IPS-NIHi7 (cell line): ENCODE data around the gene SGCA.

Source experiments
- DNase-seq: peaks from one replicate; pipeline ENCODE4 v3.0.0; 2012; ENCODE audit warnings: mixed read lengths; ENCODE audit errors: extremely low spot score

SGCA gene

DNA sequence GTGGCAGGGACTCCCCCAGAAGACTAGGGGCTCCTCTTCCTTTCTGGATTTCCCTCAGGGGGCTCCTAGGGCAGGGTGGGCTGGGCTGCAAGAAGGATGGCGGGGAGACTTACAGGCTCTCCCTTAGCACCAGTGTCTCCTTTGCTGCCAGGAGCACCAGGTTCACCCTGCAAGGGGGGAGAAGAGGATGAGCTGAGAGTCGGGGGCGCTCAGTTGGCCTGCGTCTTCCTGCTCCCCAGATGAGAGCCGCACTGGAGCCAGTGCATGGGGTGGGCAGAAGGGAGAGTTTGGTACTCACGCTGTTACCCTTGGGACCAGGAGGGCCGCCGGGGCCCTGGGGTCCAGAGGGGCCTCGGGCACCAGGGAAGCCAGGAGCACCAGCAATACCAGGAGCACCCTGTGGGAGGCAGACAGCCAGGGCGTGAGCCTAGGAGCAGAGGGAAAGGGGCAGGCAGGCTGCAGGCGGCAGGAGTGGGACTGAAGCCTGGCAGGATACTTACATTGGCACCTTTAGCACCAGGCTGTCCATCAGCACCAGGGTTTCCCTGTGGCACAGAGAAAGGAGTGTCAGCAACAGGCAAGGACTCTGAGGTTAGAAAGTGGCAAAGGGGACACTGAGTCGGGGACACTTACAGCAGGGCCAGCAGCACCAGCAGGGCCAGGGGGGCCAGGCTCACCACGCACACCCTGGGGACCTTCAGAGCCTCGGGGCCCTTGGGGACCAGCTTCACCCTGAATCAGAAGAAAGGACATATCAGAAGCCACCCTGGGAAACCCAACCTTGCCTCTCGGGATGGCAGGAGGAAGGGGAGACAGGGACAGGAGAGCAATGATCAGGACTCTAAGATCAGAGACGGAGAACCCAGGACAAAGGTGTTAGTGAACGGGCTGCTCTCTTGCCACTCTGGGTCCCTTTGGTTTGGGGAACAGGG, 29.4 kb downstream of the SGCA start:
- DNase-seq: no peak

DNA sequence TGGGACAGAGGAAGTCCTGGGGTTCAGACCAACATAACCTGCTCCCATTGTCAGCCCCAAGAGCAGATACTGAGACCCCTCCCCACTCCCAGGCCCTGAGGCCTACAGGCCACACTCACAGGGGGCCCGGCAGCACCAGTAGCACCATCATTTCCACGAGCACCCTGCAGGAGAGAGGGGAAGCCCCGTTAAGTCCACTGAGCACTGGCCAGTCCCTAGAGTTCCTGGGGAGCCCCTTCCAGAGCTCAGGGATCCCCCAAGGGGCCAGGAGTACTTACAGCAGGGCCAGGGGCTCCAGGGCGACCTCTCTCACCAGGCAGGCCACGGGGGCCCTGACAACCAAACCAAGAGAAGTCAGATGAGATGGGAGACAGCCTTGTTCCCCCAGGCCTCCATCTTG, 30.2 kb downstream of the SGCA start:
- no peak for DNase-seq

DNA sequence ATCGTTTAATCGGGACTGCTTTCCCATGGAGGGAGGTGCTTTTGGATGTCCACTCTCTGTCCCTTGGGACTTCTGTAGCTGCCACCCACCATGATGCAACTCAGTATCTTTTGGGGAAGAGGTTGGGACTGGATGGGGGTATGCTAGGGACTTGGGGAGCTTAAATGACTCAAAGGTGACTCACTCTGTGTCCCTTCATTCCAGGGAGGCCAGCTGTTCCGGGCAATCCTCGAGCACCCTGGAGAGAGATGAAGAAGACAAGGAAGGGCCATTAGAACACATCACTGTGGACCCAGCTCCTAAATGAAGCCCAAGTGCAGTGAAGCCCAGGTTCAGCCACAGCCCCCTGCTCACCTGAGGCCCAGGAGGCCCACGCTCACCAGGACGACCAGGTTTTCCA, 31.0 kb downstream of the SGCA start:
- no peak for DNase-seq

DNA sequence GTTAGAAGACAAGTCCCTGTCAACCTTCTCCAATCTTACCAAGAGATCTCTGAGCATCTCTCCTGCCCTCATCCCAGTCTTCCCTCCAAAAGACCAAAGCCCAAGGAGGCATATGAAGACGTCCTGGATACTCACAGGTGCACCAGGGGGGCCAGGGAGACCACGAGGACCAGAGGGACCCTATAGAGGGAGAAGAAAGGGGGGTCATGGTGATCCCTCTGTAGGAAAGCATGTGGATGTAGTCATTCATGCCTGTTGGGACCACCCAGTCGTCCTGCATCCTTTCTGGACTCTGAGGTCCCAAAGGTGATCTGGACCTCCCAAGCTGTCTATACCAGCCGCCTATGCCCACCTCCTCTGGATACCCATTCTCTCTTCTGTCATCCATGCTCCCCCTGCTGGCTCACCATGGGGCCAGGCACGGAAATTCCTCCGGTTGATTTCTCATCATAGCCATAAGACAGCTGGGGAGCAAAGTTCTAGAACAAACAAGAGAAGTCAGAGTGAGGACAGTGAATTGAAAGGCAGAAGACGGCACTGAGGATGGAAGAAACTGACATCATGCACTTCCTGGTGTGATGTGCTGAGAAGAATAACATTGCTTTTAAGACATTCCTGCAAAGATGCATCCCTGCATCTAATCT, 32.3 kb downstream of the SGCA start:
- DNase-seq: peak; percentile 50

DNA sequence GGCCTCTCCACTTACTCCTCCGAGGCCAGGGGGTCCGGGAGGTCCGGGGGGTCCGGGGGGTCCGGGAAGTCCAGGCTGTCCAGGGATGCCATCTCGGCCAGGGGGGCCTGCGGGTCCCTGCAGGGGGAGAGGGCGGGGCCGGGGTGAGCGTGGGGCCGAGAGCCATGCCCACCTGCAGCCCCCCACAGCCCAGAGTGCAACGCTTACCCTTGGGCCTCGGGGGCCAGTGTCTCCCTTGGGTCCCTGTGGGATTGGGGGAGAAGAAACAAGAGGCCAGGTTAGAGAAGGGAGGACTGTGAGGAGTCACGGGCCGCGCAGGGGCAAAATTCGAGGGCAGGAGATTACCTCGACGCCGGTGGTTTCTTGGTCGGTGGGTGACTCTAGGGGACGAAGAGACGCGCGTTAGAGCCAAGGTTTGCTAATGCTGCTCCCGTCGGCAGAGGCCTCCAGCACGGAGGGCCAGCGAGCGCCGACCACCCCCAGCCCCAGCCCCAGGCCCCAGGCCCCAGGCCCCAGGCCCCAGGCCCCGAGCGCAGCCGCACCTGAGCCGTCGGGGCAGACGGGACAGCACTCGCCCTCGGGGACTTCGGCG, 33.5 kb downstream of the SGCA start:
- no peak for DNase-seq

DNA sequence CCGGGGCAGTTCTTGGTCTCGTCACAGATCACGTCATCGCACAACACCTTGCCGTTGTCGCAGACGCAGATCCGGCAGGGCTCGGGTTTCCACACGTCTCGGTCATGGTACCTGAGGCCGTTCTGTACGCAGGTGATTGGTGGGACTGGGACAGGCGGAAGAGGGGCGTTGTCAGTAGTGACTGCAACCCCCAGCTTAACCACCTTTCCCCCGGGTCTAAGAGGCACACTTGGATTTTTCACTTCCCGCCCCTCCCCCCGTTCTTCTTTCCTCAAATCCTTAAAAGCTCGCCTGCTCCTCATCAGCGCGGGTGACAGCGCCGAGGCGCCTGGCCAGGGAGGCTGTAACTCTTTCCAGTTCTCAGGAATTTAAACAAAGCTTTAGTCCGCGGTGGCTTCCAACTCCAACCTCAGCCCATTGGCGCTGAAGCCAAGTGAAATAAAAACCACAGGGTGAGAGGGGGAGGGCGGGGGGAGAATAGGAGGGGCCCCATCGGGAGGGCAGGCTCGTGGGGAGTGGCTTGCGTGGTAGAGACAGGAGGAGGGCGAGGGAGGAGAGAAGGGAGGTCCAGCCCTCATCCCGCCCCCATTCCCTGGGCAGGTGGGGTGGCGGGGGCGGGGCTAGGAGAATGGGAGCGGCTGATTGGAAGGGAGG, 34.1 kb downstream of the SGCA start:
- DNase-seq: peak; percentile 91

DNA sequence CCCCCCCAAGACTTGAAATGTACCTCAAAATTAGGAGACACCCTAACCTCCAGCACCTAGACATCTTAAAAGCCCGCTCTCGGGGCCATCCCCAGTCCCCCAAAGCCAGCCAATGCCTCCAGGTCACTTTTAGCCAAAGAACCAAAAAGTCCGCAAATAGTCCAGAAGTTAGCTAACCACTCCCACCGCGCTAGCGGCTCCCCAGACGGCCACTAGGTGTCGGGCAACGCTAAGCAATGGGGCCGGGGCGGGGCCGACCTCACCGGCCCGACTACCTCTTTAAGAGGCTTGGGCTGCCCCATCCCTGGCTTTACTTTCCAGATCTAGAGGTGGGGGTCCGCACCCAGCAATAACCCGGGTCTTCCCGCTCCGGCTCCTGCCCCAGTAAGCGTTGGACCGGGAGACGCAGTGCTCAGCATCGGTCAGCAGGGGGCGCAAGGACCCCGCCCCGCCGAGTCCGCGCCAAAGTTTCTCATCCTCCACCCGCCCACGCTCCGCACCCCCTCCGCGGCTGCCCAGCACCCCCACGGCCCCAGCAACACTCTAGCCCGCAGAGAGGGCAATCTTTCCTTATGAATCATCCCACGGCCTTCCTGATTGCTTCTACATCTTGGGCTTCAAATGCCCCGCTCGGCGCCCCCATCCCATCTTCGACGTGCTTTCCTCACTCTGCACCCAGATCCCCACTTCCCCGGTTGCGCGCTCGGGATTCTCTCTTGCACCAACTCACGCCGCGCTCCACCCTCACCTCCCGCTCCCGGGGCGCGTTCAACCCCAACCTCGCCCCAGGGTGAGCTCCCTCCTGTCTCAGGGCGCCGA, 34.9 kb downstream of the SGCA start:
- DNase-seq: peak; percentile 85

DNA sequence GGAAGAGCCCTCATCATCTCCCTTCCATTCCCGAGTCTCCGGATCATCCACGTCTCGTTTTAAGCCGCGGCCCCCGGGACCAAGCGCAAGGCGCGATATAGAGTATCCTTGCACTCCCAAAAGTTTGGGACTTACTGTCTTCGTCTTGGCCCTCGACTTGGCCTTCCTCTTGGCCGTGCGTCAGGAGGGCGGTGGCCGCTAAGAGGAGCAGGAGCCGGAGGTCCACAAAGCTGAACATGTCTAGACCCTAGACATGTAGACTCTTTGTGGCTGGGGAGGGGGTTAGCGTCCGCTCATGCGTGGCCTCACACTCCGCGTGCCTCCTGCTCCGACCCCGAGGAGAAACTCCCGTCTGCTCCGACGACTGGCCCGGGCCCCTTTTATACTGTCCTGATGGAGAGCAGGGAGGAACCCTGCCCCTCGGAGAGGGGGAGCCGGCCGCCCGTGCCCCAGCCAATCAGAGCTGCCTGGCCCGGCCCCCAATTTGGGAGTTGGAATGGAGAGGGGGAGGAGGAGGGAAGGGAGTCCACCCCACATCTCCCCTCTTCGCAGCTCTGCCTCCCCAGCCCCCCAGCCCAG, 35.6 kb downstream of the SGCA start, which contains the start of gene COL1A1:
Gene COL1A1, minus strand, starts transcription at position 356 of the 579 bp plus-strand sequence. Its CDS starts 118 bp downstream, at position 238.
- peak; percentile 48 for DNase-seq

DNA sequence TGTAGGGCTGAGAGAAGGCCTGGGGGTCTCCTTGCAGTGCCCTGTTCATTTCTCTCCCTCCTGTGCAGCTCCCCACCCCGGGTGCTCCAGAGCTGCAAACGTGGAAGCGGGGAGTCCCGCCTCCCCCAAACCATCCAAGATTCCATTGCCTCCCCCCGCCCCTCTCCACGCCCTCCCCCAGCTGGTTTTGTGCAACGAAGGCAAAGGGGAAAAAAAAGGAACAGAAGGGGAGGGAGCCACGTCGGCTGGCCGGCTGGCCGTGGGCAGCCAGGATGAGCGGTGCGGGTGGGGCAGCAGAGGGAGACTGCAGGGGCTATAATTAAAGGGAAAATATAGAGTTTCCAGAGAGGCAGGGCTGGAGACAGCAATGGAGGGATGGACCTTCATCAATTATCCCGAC, 37.3 kb downstream of the SGCA start:
- DNase-seq: no peak

DNA sequence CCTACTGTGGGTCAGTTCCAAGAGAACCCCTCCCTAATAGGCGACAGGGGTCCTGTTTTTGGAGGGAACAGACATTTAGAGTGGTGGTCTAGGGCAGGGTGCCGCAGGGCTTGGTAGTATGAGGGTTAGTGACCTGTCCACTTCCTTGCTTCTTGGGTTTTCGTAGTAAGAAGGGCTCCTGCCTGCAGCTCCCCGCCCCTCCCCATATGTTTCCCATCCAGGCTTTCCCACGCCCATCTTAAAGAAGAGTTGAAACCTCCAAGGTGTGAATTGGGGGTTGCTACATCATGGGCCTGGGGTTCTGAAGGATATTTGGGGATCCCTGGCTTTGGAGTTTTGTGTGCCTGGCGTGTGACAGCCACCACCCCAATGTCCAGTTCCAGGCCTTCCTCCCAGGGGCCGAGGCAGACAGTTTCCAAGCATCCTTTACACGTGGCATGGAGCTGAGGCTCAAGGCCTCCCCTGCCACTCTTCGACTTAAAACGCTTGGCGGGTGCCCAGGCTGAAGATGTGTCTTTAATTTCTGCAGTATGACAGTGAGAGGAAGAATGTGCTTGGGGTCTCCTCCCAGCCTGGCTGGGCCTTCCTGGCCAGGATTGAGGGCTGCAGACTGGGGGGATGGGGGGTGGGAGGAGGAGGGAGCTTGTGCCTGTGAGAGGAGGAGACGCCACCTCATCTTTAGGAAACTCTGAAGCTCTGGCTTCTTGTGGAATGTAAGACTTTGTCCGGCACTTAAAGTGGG, 38.0 kb downstream of the SGCA start:
- no peak for DNase-seq

DNA sequence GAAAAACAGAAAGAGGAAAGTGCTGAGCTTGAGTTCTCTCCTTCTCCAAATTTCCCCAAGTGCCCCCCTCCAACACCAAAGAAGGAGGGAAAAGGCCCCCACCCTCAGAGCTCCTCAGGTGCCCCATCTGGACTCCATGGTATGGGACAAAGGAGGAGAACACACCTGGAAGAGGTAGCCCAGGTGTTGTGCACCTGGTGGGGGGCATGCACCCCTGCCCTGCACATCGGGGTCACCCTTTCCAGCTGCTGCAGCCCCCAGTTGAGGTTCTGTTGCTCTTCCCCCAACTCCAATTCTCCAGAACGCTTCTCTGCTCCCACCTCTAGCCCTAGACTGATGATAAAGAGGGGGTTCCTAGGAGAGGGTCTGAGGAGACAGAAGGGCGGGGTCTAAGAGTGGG, 38.6 kb downstream of the SGCA start:
- no peak for DNase-seq

DNA sequence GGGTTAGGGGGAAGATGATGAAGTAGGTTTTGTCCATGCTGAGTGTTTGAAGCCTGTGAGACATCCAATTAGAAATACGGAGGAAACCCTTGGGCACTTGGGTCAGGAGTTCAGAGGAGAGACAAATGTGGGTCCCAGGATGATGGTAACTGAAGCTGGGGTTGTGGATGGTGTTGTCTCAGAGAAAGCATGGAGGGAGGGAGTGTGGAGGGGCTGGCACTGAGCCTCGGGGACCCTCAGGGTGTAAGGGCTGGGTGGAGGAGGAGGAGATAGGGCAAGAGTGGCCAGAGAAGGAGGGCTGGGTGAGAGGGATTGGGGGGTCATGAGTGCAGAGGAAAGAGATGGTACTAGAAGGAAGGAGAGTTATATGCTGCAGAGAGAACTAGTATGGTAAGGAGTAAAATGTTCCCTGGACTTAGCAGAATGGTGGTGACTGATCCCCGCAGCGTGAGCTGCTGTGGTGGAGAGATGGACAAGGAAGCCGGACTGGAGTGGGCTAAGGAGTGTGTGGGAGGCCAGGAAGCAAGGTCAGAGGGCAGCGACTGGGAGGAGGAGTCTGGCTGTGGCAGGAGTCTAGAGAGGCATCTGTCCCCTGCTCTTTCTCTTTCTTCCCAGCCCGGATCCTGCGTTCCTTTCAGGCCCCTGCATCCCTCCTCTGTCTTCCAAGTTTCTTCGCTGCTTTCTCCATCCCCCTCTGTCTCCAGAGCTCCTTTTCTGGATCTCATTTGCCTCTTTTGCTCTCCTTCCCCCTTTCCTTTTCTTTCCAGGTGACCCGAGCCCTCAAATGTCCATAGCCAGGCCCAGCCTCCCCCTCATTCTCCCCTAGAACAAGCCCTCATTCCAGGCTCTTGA, 39.5 kb downstream of the SGCA start:
- DNase-seq: no peak

DNA sequence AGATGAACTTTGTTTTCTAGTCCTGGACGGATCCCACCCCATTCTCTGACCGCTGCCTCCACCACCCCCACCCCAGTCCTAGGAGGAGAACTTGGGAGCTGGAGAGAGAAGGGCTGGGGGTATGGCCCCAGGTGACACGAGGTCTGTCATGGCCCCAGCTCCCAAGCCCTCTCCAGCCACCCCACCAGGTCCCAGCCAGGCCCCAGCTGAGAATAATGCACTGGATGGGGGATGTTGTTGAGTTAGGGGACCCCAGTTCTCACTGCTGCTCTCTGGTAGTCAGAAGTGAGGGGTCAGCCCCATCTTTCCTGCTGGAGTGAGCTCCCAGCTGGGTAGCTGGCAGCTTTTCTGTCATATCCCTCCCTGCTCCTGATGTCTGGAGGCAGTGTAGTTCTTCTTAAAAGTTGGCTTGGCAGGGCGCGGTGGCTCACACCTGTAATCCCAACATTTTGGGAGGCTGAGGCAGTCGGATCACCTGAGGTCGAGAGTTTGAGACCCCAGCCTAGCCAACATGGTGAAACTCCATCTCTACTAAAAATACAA, 40.2 kb downstream of the SGCA start:
- no peak for DNase-seq

DNA sequence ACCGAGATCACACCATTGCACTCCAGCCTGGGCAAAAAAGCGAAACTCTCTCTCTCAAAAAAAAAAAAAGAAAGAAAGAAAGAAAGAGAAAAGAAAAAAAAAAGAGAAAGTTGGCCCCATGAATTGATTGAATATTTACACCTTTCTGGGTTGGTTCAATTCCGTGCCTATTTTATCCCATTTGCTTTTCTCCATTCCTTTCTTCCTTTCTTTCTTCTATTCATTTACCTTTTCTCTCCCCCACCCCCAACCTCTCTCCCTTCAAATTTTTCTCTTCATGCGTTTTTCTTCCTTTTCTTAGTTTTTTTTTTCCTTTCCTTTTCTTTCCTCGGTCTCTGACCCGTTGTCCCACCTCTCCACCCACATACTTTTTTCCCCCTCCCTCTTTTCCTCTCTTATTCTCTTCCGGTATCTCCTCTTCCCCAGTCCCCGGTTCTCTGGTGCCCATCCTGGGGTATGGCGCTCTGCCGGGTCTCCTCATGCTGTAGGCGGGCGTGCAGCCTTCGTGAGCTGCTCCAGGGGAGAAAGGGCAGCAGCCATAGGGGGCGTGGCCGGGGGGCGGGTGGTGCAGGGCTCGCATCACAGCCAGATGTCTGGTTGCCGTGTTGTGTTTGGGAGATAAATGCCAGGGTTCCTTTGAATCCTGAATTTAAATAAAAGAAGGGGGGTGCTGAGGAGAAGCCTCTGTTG, 40.9 kb downstream of the SGCA start:
- DNase-seq: peak; percentile 79

DNA sequence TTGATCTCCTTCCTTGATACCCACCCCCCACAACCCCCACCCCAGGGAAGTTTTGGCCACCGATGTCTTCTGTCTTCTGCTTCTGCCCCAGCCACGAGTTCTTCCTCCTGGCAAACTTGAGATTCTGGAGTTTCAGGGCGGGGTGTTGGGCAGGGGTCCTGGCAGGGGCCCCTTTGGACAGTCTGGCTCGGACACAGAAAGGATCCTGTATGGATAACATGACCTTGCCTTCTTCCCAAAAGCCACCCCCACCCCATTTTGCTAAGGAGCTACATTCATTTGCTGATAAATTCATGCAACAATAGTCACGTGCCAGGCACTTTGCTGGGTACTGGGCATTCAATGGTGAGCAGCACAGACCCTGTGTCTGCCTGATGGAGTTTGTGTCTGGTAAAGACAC, 41.5 kb downstream of the SGCA start:
- DNase-seq: no peak

DNA sequence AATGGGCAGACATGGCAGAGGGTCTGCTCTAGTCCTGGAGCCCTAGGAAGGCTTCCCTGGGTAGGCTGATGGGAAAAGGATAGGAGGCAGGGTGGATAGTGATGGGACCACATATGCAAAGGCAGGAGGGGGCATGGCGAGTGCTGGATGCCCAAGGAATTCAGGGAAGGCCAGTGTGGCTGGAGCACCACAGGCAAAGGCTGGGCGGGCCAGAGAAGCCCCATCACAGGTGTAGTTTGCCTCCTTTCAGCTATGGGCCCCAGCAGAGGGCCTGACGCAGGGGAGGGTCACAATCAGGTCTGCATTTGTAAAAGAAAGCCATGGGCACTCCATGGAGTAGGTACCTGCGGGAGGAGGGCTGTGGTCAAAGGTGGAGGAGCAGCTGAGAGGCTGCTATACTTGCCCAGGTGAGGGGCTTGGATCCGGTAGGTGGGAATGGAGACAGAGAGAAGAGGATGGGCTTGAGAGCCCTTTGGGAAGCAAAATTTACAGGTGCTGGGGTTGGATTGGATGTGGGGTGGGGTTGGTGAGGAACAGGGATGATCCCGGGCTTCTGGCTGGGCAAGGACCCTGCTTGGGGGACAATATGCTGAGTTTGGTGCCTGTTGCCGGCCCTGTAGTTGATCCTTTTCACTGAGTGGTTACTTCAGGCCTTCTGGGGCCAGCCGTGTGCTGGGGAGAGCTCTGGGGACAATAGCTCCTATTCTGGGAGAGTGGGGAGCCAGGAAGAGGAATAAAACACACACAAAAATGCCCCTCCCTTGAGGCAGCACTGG, 42.2 kb downstream of the SGCA start:
- peak; percentile 48 for DNase-seq

DNA sequence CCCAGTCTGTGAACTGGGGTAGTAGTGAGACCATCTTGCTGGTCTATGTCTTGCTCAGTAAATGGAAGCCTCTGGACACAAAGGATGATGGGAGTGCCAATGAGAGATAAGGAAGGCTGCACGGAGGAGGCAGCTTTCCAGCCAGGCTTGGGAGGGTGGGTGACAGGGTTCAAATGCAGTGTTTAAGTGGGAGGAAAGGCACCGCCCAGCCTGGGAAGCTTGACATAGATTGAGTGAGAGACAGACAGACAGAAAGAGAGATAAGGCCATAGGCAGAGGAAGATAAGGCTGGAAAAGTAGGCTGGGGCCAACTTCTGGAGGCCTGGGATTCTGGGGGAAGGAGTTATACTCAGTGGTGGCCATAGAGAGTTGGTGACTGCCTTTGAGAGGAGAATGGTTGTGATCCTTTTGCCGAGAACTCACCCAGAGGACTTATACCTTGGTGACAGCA, 42.8 kb downstream of the SGCA start:
- no peak for DNase-seq

DNA sequence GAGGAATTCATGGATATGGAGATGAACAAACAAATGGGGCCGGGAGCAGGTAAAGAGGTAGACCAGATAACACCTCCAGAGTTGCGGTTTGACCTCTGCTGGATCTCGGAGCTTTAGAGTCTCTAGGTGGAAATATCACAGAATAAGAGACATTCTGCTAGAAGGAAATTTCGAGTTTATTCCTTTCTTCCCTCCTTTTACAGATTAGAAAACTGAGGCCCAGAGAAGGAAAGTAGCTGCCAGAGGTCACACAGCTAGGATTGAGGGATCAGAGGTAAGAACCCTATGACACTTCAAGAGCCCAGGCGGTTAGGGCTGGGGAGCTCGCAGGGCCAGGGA, 43.3 kb downstream of the SGCA start:
- DNase-seq: no peak
